Transverse colon (tissue), 4 donors: Measurements from ENCODE around the gene CCDC110. TPM values are rescaled to one million over a fixed set of nuclear protein-coding genes. Genes with fewer than 3 reads are reported as not detected.

Experiments used
- DNase-seq: peaks from one replicate; pipeline ENCODE4 v3.0.0-alpha.2; 2019
- H3K27ac ChIP-seq, 4 donors: fragments of 200-600 bp; sonication (generic); 2 replicates each; pipeline ENCODE4 v1.5.1; 2016 to 2018; ENCODE audit warnings: inconsistent platforms in 4 of 4
- H3K27me3 ChIP-seq: fragments of 200-600 bp; sonication (generic); 2 replicates; pipeline ENCODE4 v1.5.1; 2017; ENCODE audit warnings: inconsistent platforms
- H3K36me3 ChIP-seq, 4 donors: fragments of 200-600 bp; sonication (generic); 2 replicates each; pipeline ENCODE4 v1.5.1; 2017 to 2019; ENCODE audit warnings: inconsistent platforms in 4 of 4
- H3K4me1 ChIP-seq, 4 donors: fragments of 200-600 bp; sonication (generic); 2 replicates each; pipeline ENCODE4 v1.5.1; 2017 to 2020; ENCODE audit warnings: inconsistent platforms in 4 of 4
- H3K4me3 ChIP-seq, 4 donors: fragments of 200-600 bp; sonication (generic); 1 replicate in 1 of 4; 2 replicates in 3 of 4; pipeline versions ENCODE4 v1.5.1 to v1.6.1; 2017 to 2019; ENCODE audit warnings: inconsistent platforms in 4 of 4
- H3K9me3 ChIP-seq, 2 donors: fragments of 200-600 bp; sonication (generic); 2 replicates each; pipeline ENCODE4 v1.5.1; 2017 to 2019; ENCODE audit warnings: inconsistent platforms in 2 of 2
- EP300 ChIP-seq: sonication (generic); formaldehyde crosslinking; IDR thresholded peaks from one replicate; pipeline ENCODE4 v1.6.1; 2017; ENCODE audit warnings: antibody characterized with exemption, low read depth
- POLR2A ChIP-seq: fragments of 450-650 bp; IDR thresholded peaks from one replicate; pipeline ENCODE4 v1.6.1; 2016; ENCODE audit warnings: antibody characterized with exemption, mild to moderate bottlenecking, moderate library complexity
- POLR2AphosphoS5 ChIP-seq, 3 donors: sonication (generic); formaldehyde crosslinking; IDR thresholded peaks; one replicate each; pipeline ENCODE4 v1.6.1; 2016; ENCODE audit warnings: antibody characterized with exemption in 3 of 3
- WGBS, 2 donors: methylation state at CpG; one replicate each; pipeline ENCODE4 v1.1.5; 2018; ENCODE audit warnings: low coverage in 1 of 2; 5-methylcytosine and 5-hydroxymethylcytosine counted together
- in situ Hi-C, 4 donors: fragments of 200-750 bp; cut with MboI; loops; one replicate each; pipeline versions ENCODE4 v1.15.0 to v1.15.1; 2017; ENCODE audit warnings: low sequenced_read_pairs in 3 of 4, low pct_ligation_motif_present in 1 of 4, low pct_unique_long_range_greater_than_20kb in 1 of 4
- intact Hi-C: fragments of 100-400 bp; cut with DNase I; formaldehyde crosslinking; loops from one replicate; pipeline ENCODE4 v1.15.1; 2023; ENCODE audit warnings: low total_unique reads
- total RNA-seq, 4 donors: library from RNA; depleted of rRNA; stranded (reverse); fragments of >200 nt; gene quantifications; one replicate each; pipeline ENCODE4 v1.1.0, GENCODE V29; 2016
- TF ChIP-seq, protein P1 (sequence below), 5 experiments: fragments of 200-600 bp in 3 of 5; fragments of 450-650 bp in 2 of 5; sonication (generic) in 3 of 5; IDR thresholded peaks; 1 replicate in 2 of 5; 2 replicates in 3 of 5; pipeline ENCODE4 v1.5.1; 2016 to 2017; ENCODE audit warnings: antibody characterized with exemption in 5 of 5, inconsistent platforms in 3 of 5, mild to moderate bottlenecking in 2 of 5, moderate library complexity in 1 of 5

CCDC110 gene
- total RNA-seq, 4 donors from 2014 or later = 2.5 to 3.0 TPM; not detected in 2

DNA sequence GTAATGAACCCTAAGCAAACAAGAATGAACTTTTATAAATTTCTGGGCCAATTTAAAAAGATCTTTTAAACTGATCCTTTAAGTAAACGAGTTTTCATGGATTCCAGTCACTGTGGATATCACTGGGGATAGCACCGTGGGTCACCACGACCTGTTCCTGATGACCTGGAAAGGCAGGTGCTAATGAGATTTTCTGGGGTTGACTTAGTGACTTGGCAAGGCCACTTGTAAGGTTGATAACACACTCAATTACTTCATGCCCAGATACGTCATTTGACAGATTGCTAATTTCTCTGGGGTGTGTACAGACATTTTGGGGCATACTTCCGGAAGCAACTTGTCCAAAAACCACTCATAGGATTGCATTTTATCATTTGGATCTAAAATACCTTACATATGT lies 39.3 kb upstream of the CCDC110 start:
- H3K27ac ChIP-seq = no peak overlapping the region
- H3K4me3 ChIP-seq = no peak overlapping the region
- no peaks in the 10 kb centered on the region for H3K9me3 ChIP-seq
- H3K36me3 ChIP-seq = no peaks in the 10 kb centered on the region
- peaks cover 0 to 22% (median 18%) of the 10 kb centered on the region in 4 donors for H3K4me1 ChIP-seq
- DNase-seq = no peak
- H3K27me3 ChIP-seq = peaks cover 6% of the 10 kb centered on the region
- intact Hi-C loops = no loop called here
- TF ChIP-seq POLR2AphosphoS5 (IDR thresholded peaks at IDR 0.05) = no peak
- TF ChIP-seq, protein P1, sequence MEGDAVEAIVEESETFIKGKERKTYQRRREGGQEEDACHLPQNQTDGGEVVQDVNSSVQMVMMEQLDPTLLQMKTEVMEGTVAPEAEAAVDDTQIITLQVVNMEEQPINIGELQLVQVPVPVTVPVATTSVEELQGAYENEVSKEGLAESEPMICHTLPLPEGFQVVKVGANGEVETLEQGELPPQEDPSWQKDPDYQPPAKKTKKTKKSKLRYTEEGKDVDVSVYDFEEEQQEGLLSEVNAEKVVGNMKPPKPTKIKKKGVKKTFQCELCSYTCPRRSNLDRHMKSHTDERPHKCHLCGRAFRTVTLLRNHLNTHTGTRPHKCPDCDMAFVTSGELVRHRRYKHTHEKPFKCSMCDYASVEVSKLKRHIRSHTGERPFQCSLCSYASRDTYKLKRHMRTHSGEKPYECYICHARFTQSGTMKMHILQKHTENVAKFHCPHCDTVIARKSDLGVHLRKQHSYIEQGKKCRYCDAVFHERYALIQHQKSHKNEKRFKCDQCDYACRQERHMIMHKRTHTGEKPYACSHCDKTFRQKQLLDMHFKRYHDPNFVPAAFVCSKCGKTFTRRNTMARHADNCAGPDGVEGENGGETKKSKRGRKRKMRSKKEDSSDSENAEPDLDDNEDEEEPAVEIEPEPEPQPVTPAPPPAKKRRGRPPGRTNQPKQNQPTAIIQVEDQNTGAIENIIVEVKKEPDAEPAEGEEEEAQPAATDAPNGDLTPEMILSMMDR (IDR thresholded peaks at IDR 0.05) = no peak
- no peak for TF ChIP-seq POLR2A
- TF ChIP-seq EP300 = no peak
- in situ Hi-C loops = no loop called here
- WGBS, 2 donors = 72 to 79% methylated on average over 3 to 5 of the region's 5 CpGs

DNA sequence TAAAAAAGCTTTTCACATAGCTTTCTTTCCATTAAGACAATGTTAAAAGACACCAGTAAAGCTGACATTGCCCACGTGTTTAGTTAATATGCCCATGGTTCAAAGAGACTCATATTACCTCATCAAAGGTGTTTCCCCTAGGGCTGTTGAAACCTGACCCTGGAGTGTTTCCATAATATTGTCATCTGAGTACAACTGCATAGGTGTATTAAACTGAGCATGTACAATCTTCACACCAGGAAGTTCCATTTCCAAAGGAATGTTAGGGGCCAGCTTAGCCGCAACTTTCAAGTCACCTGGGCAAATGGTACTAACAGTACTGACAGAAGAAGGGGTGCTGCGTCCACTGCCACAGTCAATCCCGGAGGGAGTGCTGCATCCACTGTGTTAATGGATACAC lies 36.6 kb upstream of the CCDC110 start:
- Histone ChIP-seq H3K36me3 (no peaks in the 10 kb centered on the region), H3K27me3 (no peaks in the 10 kb centered on the region), H3K27ac (no peak overlapping the region), H3K4me3 (no peak overlapping the region), H3K4me1 (peaks cover 0 to 18% (median 7%) of the 10 kb centered on the region in 4 donors), H3K9me3 (no peaks in the 10 kb centered on the region)
- no peak for DNase-seq
- intact Hi-C loops = no loop called here
- WGBS, 2 donors = 48 to 57% methylated on average over 4 of the region's 4 CpGs
- TF ChIP-seq EP300 (no peak), POLR2AphosphoS5 (IDR thresholded peaks at IDR 0.05) (no peak), POLR2A (no peak)
- TF ChIP-seq, protein P1 (IDR thresholded peaks at IDR 0.05) = no peak
- in situ Hi-C loops = no loop called here

DNA sequence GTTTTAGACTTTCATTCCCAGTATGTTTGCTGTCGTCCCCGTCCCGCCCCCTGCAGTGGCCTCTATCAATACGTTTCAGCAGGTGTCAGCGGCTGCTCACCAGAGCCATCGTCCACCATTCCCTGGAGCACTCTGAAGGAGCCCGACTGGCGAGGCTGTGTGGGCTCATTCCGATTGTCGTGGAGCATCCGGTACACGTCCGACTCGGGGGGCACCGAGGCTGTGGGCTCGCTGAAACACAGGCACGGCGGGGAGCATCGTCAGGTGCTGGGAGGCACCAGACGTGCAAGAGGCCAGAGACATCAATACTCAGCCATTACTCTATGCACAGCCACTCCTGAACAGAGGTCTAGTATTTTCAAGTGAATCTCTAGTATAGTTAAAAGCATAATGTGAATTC lies 34.9 kb upstream of the CCDC110 start:
- TF ChIP-seq, protein P1 (IDR thresholded peaks at IDR 0.05) = no peak
- TF ChIP-seq EP300 (no peak), POLR2A (no peak), POLR2AphosphoS5 (IDR thresholded peaks at IDR 0.05) (no peak)
- intact Hi-C loops = no loop called here
- in situ Hi-C loops = no loop called here
- H3K4me1 ChIP-seq = peaks cover 0 to 11% (median 0%) of the 10 kb centered on the region in 4 donors
- no peak overlapping the region for H3K4me3 ChIP-seq
- H3K27me3 ChIP-seq = no peaks in the 10 kb centered on the region
- 96% methylated on average over 20 of the region's 20 CpGs; no CpG with 5 or more reads in 1 of the 2 donors for WGBS, 2 donors
- no peak overlapping the region for H3K27ac ChIP-seq
- no peaks in the 10 kb centered on the region for H3K36me3 ChIP-seq
- H3K9me3 ChIP-seq = no peaks in the 10 kb centered on the region
- no peak for DNase-seq

DNA sequence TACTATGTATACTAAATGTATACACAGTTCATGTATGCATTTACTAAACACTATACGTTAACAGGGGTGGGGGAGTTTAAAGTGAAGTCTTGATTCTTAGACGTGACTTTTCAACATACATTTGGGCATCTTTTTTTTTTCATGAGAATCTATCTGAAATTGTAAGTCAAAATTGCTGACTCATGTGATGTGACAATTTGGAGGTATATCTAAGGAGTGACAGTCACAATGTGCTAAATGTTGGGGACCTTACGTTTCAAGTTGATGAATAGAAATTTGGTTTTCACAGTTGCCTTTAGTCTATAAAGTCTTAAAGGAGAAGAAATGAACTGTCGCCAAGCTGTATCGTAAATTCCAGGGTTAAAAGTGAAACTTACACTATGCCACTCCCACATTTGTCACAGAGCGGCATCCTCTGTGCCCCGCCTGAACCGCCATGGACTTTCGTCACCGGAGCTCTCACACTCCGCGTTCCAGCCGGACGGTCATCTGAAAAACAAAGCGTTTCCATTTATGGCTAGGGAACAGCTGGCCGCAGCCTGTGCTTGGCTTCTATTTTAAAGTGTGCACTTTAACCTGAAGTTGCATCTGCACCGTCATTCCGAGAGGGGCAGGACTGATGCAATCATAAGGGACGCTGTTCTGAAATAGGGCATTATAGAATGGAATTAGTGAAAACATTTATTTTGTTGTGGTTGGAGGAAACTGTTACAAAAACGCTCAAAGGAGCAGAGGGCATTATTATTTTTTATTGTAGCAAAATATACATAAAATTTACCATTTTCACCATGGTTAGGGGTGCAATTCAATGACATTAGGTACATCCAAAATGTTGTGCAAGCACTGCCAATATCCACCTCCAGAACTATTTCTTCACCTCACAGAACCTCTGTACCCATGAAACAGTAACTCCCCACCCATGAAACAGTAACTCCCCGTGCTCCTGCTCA lies 32.8 kb upstream of the CCDC110 start:
- H3K27ac ChIP-seq = peak overlapping the region; percentile 62 to 77 (median 68)
- in situ Hi-C loops = no loop called here
- TF ChIP-seq POLR2A (no peak), EP300 (peak; percentile 68), POLR2AphosphoS5 (IDR thresholded peaks at IDR 0.05) (peak; percentile 48 to 88 (median 83))
- TF ChIP-seq, protein P1 (IDR thresholded peaks at IDR 0.05) = no peak

More for the DNA sequence above, 32.8 kb upstream of the CCDC110 start:
- Histone ChIP-seq H3K36me3 (no peaks in the 10 kb centered on the region), H3K27me3 (no peaks in the 10 kb centered on the region), H3K4me1 (peaks cover 0 to 11% (median 0%) of the 10 kb centered on the region in 4 donors), H3K4me3 (peak overlapping the region in 1 of 4 donors; percentile 18), H3K9me3 (no peaks in the 10 kb centered on the region)
- intact Hi-C loops = no loop called here
- DNase-seq = peak; percentile 82
- 44 to 46% methylated on average over 6 to 21 of the region's 21 CpGs for WGBS, 2 donors
